ENCODE data around the gene ASB11.

Gene ASB11

GRCh38 chrX:15336023-15336413, 20.6 kb upstream of the ASB11 start:
- Histone ChIP-seq H3K9me2 (replicated peaks; ENCODE audit: control insufficient read depth, low read length) (no peaks in the 10 kb centered on the region), H3K27me3 (ENCODE audit: control insufficient read depth, low read length) (no peaks in the 10 kb centered on the region; the same call in 1 of the 2 replicates), H3K4me2 (ENCODE audit: low read length) (peak overlapping the region; percentile 88), H4K20me1 (ENCODE audit: control insufficient read depth, insufficient read depth, low read depth, low read length) (no peaks in the 10 kb centered on the region), H3K79me2 (ENCODE audit: control insufficient read depth, low read length) (peaks cover 31% of the 10 kb centered on the region), H3K4me1 (ENCODE audit: control insufficient read depth, low read length) (peaks cover 8% of the 10 kb centered on the region), H3K27ac (ENCODE audit: low read depth, low read length) (no peak overlapping the region), H3F3A (ENCODE audit: control insufficient read depth, insufficient read depth) (no peaks in the 10 kb centered on the region), H3K9me3 (ENCODE audit: control insufficient read depth, insufficient read depth, low read length) (no peaks in the 10 kb centered on the region), H3K4me3 (ENCODE audit: low read length) (peak overlapping the region; percentile 87), H3K36me3 (ENCODE audit: control insufficient read depth, low read length) (peaks cover 19% of the 10 kb centered on the region)
- TF ChIP-seq CTCF (IDR thresholded peaks at IDR 0.05; ENCODE audit: low read depth, low read length, poor library complexity, severe bottlenecking): no peak
- TF ChIP-seq EZH2phosphoT487 (IDR thresholded peaks at IDR 0.05; ENCODE audit: borderline replicate concordance, low read length): no peak

GRCh38 chrX:15335135-15336022, 19.9 kb upstream of the ASB11 start, which contains the start of gene PIGA:
TSS of gene PIGA (minus strand) at chrX:15335523. CDS start at chrX:15331930, 3,593 bp downstream.
- H3K4me2 ChIP-seq (ENCODE audit: low read length): peak within 1 kb of the TSS; percentile 88
- no peaks in the 10 kb centered on the region for H4K20me1 ChIP-seq (ENCODE audit: control insufficient read depth, insufficient read depth, low read depth, low read length)
- peak within 1 kb of the TSS; percentile 87 for H3K4me3 ChIP-seq (ENCODE audit: low read length)
- H3K4me1 ChIP-seq (ENCODE audit: control insufficient read depth, low read length): peaks cover 8% of the 10 kb centered on the region
- no peaks in the 10 kb centered on the region for H3F3A ChIP-seq (ENCODE audit: control insufficient read depth, insufficient read depth)
- no peaks in the 10 kb centered on the region for H3K9me3 ChIP-seq (ENCODE audit: control insufficient read depth, insufficient read depth, low read length)
- peaks cover 22% of the 10 kb centered on the region for H3K36me3 ChIP-seq (ENCODE audit: control insufficient read depth, low read length)
- H3K27me3 ChIP-seq (ENCODE audit: control insufficient read depth, low read length): no peaks in the 10 kb centered on the region
- no peaks in the 10 kb centered on the region for H3K9me2 ChIP-seq (replicated peaks; ENCODE audit: control insufficient read depth, low read length)
- TF ChIP-seq CTCF (IDR thresholded peaks at IDR 0.05; ENCODE audit: low read depth, low read length, poor library complexity, severe bottlenecking): no peak
- no peak for TF ChIP-seq EZH2phosphoT487 (IDR thresholded peaks at IDR 0.05; ENCODE audit: borderline replicate concordance, low read length)
- H3K79me2 ChIP-seq (ENCODE audit: control insufficient read depth, low read length): peaks cover 31% of the 10 kb centered on the region
- peak within 1 kb of the TSS; percentile 32 for H3K27ac ChIP-seq (ENCODE audit: low read depth, low read length)

- Histone ChIP-seq H3K79me2 (ENCODE audit: control insufficient read depth, low read length) (peaks cover 31% of the 10 kb centered on the region), H3K27me3 (ENCODE audit: control insufficient read depth, low read length) (no peaks in the 10 kb centered on the region), H3K27ac (ENCODE audit: low read depth, low read length) (peak overlapping the region; percentile 32), H3K9me3 (ENCODE audit: control insufficient read depth, insufficient read depth, low read length) (no peaks in the 10 kb centered on the region), H3K4me3 (ENCODE audit: low read length) (peak overlapping the region; percentile 87), H4K20me1 (ENCODE audit: control insufficient read depth, insufficient read depth, low read depth, low read length) (no peaks in the 10 kb centered on the region), H3K36me3 (ENCODE audit: control insufficient read depth, low read length) (peaks cover 25% of the 10 kb centered on the region), H3F3A (ENCODE audit: control insufficient read depth, insufficient read depth) (no peaks in the 10 kb centered on the region), H3K9me2 (replicated peaks; ENCODE audit: control insufficient read depth, low read length) (no peaks in the 10 kb centered on the region), H3K4me2 (ENCODE audit: low read length) (peak overlapping the region; percentile 72), H3K4me1 (ENCODE audit: control insufficient read depth, low read length) (peaks cover 8% of the 10 kb centered on the region)
- TF ChIP-seq CTCF (IDR thresholded peaks at IDR 0.05; ENCODE audit: low read depth, low read length, poor library complexity, severe bottlenecking) (no peak), EZH2phosphoT487 (IDR thresholded peaks at IDR 0.05; ENCODE audit: borderline replicate concordance, low read length) (no peak)
Observed at GRCh38 chrX:15334561-15334960, 19.1 kb upstream of the ASB11 start.
